Skeletal muscle satellite cell (primary cell): Measurements from ENCODE around the gene ARHGAP25.

Experiments used
- H3K27me3 ChIP-seq: 2 replicates; pipeline ENCODE4 v1.7.0; 2013; ENCODE audit warnings: low read length; ENCODE audit not compliant: control insufficient read depth, insufficient read depth
- H3K36me3 ChIP-seq: 2 replicates; pipeline ENCODE4 v1.7.0; 2013; ENCODE audit warnings: mild to moderate bottlenecking, control low read depth, low read length; ENCODE audit not compliant: insufficient read depth
- H3K4me1 ChIP-seq: 2 replicates; pipeline ENCODE4 v1.7.0; 2013; ENCODE audit warnings: low read length; ENCODE audit not compliant: control insufficient read depth, insufficient read depth
- H3K4me2 ChIP-seq: 2 replicates; pipeline ENCODE4 v1.7.0; 2013; ENCODE audit warnings: mild to moderate bottlenecking, low read length
- H3K4me3 ChIP-seq: 2 replicates; pipeline ENCODE4 v1.7.0; 2013; ENCODE audit warnings: low read length
- H3K9ac ChIP-seq: 2 replicates; pipeline ENCODE4 v1.7.0; 2013; ENCODE audit warnings: mild to moderate bottlenecking, low read depth, low read length, moderate library complexity
- H3K9me3 ChIP-seq: replicated peaks from 2 replicates; pipeline ENCODE4 v1.7.0; 2013; ENCODE audit warnings: mild to moderate bottlenecking, control low read depth, low read length

The ARHGAP25 gene

DNA sequence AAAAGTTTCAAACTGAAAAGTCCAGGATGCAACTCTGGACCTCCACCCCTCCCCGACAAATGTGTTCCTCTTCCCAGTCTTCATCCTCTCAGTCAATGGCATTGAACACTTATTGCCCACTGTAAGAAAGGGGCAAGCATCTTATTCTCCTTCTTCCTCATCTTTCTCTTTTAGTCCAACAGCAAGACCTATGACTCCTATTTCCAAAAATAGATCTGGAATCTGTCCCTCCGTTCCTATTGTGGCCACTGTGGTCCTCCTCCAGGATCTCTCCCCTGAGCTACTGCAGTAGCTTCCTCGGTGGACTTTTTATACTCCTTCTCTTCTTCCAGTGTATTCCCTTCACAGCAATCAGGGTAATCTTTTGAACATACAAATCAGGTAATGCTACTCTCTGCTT is 28.0 kb upstream of the ARHGAP25 start:
- Histone ChIP-seq H3K9ac (no peak overlapping the region), H3K9me3 (no peaks in the 10 kb centered on the region), H3K4me2 (no peak overlapping the region), H3K4me1 (peaks cover 2% of the 10 kb centered on the region), H3K36me3 (no peaks in the 10 kb centered on the region), H3K4me3 (no peak overlapping the region), H3K27me3 (peaks cover 77% of the 10 kb centered on the region)

DNA sequence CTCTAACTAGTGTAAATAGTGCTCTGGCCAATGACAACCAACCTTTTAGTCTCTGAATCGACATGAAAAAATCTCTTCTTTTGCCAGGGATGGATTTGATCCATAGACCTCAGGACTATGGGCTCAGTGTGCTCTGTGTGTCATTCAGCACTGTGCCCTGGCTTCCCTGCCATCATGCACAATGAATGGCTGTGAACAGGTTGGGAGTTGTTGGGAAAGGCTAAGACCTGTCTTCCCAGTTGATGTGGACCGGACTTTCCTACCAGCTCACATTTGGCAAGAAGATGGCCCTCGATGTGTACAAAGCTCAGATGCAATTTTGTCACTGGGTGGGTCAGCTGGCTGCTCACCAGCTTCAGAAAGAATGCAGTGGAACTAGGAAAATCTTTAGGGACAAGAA is 26.0 kb upstream of the ARHGAP25 start:
- H3K9me3 ChIP-seq, result no peaks in the 10 kb centered on the region
- H3K9ac ChIP-seq, result no peak overlapping the region
- no peak overlapping the region for H3K4me3 ChIP-seq
- H3K4me1 ChIP-seq, result peaks cover 2% of the 10 kb centered on the region
- H3K27me3 ChIP-seq, result peaks cover 58% of the 10 kb centered on the region
- H3K4me2 ChIP-seq, result no peak overlapping the region
- H3K36me3 ChIP-seq, result no peaks in the 10 kb centered on the region

DNA sequence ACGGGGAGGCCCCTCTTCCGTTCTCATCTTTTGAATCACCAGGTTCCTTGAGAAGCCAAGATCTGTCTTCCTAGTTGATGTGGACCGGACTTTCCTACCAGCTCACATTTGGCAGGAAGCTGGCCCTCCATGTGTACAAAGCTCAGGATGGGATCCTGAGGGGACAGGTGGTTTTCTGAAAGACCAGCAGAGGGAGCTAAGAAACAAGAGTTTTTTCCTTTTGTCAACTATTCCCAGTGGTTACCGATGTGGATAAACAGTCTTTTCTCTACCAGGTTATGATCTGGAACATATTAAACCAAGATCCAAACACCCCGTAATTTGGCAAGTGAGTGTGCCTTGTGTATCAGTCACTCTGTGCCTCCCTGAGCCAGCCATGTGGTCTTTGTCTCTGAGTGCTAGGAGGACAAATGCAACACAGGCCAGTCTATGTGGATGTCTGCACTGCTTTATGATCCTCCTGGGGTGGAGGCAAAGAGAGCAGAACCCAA is 25.1 kb upstream of the ARHGAP25 start:
- Histone ChIP-seq H3K4me1 (peaks cover 2% of the 10 kb centered on the region), H3K36me3 (no peaks in the 10 kb centered on the region), H3K9ac (no peak overlapping the region), H3K27me3 (peaks cover 55% of the 10 kb centered on the region), H3K4me3 (no peak overlapping the region), H3K9me3 (no peaks in the 10 kb centered on the region), H3K4me2 (no peak overlapping the region)

DNA sequence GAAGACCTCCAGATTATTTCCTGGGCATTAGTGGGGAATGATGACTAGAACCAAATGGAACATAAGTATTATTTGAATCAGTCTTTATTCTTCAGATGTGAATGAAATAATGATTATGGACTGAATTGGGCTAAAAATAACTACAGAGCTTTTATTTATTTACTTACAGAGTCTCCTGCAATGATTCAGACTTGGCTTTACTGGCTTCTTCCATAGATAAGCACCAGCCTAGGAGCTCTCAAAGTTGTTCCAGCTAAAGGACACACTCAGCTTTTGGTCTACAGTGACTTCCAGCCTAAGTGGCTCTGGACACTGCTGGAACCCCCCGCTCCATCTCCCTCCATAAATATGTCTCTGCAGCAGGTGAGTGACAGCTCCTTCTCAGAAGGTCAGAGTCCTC is 24.3 kb upstream of the ARHGAP25 start:
- H3K4me1 ChIP-seq, result peaks cover 2% of the 10 kb centered on the region
- no peaks in the 10 kb centered on the region for H3K9me3 ChIP-seq
- H3K9ac ChIP-seq, result no peak overlapping the region
- no peaks in the 10 kb centered on the region for H3K36me3 ChIP-seq
- no peak overlapping the region for H3K4me3 ChIP-seq
- H3K4me2 ChIP-seq, result no peak overlapping the region
- H3K27me3 ChIP-seq, result peaks cover 53% of the 10 kb centered on the region

DNA sequence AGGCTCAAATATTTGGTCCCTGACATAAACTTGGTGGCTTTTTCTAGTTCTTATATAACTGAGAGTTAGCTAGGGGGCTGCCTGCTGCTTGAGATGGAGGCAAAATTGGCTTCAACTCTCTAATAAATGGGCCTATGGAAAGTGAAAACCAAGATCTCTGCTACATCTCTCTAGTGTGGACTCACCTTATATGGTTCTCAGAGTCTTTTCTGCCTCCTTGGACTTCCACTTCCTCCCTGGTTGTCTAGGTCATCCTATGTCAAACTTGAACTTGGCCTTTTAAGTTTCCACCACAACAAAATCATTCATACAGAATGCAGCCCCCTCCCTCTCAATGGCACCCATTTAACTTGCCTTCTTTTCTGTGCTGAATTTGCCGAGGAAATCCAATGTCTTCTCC is 23.9 kb upstream of the ARHGAP25 start:
- no peak overlapping the region for H3K9ac ChIP-seq
- H3K27me3 ChIP-seq, result peaks cover 51% of the 10 kb centered on the region

DNA sequence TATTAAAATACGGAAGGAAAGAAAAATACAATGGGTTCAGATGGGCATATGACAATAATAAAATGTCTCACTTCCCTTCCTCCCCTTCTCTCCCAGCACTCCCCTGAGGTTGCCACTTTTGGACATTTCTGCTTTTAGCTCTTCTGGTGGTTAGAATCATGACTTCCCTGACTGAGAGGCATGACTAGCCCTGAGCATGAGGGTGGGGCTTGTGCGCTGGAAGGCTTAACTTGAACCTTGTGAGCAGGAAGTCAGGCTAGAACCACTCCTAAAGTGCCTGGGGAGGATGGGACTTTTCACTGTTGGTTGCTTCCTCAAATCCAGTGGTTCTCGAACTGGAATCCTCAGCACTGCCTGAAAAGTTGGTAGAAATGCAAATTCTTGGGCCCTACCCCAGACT is 19.7 kb upstream of the ARHGAP25 start:
- Histone ChIP-seq H3K36me3 (no peaks in the 10 kb centered on the region), H3K4me2 (no peak overlapping the region), H3K27me3 (peaks cover 50% of the 10 kb centered on the region), H3K4me1 (no peaks in the 10 kb centered on the region), H3K4me3 (no peak overlapping the region), H3K9me3 (no peaks in the 10 kb centered on the region), H3K9ac (no peak overlapping the region)

More for the DNA sequence above, 23.9 kb upstream of the ARHGAP25 start:
- Histone ChIP-seq H3K36me3 (no peaks in the 10 kb centered on the region), H3K4me1 (peaks cover 2% of the 10 kb centered on the region), H3K9me3 (no peaks in the 10 kb centered on the region), H3K4me3 (no peak overlapping the region), H3K4me2 (no peak overlapping the region)

DNA sequence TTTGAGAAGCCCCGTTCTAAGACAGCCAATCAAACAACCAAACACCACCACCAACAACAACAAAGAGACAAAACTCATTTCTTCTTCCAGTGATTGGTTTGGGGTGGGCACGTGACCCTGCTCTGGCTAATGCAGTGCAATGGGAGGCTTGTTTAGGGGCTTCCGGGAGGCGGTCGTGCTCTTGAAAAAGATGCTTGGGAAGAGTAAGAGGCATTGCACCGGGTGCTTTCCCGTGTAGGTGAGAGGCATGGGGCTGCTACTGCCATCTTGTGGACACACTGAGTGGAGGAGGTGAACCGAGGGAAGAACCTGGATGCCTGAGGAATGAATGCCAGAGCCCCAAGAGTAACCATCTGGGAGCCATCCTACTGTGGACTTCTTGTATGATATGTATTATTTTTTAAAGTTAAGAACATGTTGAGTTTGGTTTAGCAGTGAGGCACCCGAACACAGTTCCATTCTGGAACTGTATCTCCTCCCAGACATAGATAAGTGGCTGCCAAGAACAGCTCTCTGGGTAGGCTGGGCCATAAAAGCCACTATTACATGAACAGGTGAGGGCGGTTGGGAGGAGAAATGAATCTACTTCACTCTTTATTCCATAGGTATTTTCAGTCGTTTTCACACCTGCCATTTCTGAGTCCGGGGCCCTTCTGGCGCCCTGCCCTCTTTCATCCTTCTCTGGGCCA is 19.1 kb upstream of the ARHGAP25 start:
- Histone ChIP-seq H3K9ac (no peak overlapping the region), H3K36me3 (no peaks in the 10 kb centered on the region), H3K9me3 (no peaks in the 10 kb centered on the region), H3K4me2 (no peak overlapping the region), H3K4me3 (no peak overlapping the region), H3K4me1 (no peaks in the 10 kb centered on the region), H3K27me3 (peaks cover 52% of the 10 kb centered on the region)

DNA sequence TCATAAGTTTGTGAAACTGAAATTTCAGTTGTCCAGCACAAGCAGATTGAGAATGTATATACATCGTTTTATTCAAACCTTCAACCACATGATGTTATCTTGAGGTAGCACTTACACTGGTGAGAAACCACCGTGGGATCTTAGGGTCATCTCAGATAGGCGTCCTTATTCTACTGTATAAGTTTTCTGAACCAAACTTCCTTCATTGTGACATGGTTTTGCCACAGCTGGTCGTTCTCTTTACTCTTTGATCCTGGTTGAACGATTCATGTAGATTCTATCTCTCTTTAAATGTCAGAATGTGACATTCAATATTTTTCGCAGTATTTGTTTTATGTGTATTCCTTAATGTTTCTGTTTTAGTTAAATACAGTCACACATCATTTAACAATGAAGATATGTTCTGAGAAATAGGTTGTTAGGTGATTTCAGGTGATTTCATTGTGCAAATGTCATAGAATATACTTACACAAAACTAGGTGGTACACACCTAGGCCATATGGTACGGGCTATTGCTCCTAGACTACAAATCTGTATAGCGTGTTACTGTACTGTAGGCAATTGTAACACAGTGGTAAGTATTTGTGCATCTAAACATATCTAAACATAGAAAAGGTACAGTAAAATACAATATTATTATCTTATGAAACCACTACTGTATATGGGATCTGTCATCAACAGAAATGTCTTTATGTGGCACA is 17.9 kb upstream of the ARHGAP25 start:
- no peak overlapping the region for H3K4me2 ChIP-seq
- H3K9ac ChIP-seq, result no peak overlapping the region
- H3K9me3 ChIP-seq, result no peaks in the 10 kb centered on the region
- no peaks in the 10 kb centered on the region for H3K36me3 ChIP-seq
- H3K4me3 ChIP-seq, result no peak overlapping the region
- peaks cover 58% of the 10 kb centered on the region for H3K27me3 ChIP-seq
- no peaks in the 10 kb centered on the region for H3K4me1 ChIP-seq

DNA sequence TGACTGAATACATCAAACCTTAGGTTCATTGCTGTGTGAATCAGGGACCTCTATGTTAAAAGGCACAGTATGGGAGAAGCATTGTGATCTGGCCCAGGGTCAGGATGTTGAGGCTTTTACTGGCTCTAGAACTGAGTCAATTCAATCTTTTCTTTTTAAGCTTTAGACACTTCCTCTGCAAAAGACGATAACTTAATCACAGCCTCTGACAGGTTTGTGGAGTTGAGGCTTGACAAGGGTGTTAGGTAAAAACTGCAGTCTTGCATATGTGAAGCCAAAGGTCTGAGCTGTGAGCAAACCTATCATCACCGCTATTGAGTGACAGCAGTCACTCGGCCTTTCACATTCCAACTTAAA is 17.3 kb upstream of the ARHGAP25 start:
- no peaks in the 10 kb centered on the region for H3K36me3 ChIP-seq
- H3K4me1 ChIP-seq, result no peaks in the 10 kb centered on the region
- H3K4me3 ChIP-seq, result no peak overlapping the region
- H3K27me3 ChIP-seq, result peaks cover 60% of the 10 kb centered on the region
- H3K9me3 ChIP-seq, result no peaks in the 10 kb centered on the region
- H3K9ac ChIP-seq, result no peak overlapping the region
- no peak overlapping the region for H3K4me2 ChIP-seq

DNA sequence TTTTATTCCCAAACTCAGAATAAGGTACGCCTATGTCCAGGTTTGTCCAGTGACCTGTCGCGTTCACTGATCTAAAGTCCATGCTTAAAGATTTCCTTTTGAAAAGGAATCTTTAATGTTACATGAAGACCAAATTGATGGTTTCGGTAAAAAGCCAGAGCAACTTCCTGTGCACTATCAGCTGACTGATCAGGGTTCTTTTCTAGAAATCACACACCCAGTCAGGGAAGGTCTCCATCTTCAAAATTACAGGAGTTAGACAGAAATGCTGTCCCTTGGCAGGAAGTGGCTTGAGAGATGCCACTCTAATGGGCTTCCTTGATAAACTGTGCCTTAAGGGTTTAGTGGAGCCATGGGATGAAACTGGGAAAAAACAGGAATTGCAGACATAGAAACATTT is 14.7 kb upstream of the ARHGAP25 start:
- no peaks in the 10 kb centered on the region for H3K4me1 ChIP-seq
- no peak overlapping the region for H3K9ac ChIP-seq
- no peaks in the 10 kb centered on the region for H3K36me3 ChIP-seq
- H3K27me3 ChIP-seq, result peaks cover 74% of the 10 kb centered on the region
- no peak overlapping the region for H3K4me3 ChIP-seq
- H3K4me2 ChIP-seq, result no peak overlapping the region
- no peaks in the 10 kb centered on the region for H3K9me3 ChIP-seq

DNA sequence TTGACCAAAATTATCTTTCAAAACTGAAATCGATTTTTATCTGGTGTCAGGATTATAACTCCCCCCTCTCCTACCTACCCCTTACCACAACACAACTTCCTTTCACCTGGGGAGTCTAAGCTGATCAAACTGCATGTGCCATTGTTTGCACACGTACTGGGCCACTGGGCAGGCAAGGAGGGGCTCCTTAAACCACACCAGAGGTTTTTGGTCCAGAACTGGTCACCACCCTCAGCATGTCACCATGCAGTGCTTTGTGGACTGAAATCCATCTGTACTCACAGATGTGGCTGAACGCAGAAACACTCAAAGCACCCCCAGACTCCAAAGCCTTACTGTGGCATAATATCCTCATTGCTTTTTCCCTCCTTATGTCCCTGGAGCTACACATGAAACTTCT is 13.9 kb upstream of the ARHGAP25 start:
- no peak overlapping the region for H3K4me3 ChIP-seq
- H3K9ac ChIP-seq, result no peak overlapping the region
- no peaks in the 10 kb centered on the region for H3K4me1 ChIP-seq
- H3K9me3 ChIP-seq, result no peaks in the 10 kb centered on the region
- no peak overlapping the region for H3K4me2 ChIP-seq
- H3K27me3 ChIP-seq, result peaks cover 69% of the 10 kb centered on the region
- H3K36me3 ChIP-seq, result no peaks in the 10 kb centered on the region
